ENCODE results near the gene DHRS1. TPM values are rescaled to one million over a fixed set of nuclear protein-coding genes. Genes with fewer than 3 reads are reported as not detected.

DHRS1 gene
- total and polyA plus RNA-seq, 9 of the 15 experiments (the other 6 are each of a cell fraction or from before 2014, with no cell fraction given): 7.3 to 33.6 (median 13.3) TPM

- TF ChIP-seq ZNF518B (CRISPR knock-in tag; IDR thresholded peaks at IDR 0.05) (no peak), U2AF1 (optimal IDR thresholded peaks at IDR 0.05; ENCODE audit: low read depth, low read length) (peak; percentile 91), SMARCA5 (IDR thresholded peaks at IDR 0.05) (no peak), CBX5 (IDR thresholded peaks at IDR 0.05; ENCODE audit: borderline replicate concordance, low read depth) (no peak), ZSCAN29 (IDR thresholded peaks at IDR 0.05) (no peak), ZNF263 (CRISPR knock-in tag; IDR thresholded peaks at IDR 0.05; ENCODE audit: borderline replicate concordance) (peak; percentile 18; the same call in 1 of the 2 replicates), RHOXF2B (CRISPR knock-in tag; conservative IDR thresholded peaks at IDR 0.05) (no peak), HOXB6 (CRISPR knock-in tag; IDR thresholded peaks at IDR 0.05; ENCODE audit: borderline replicate concordance) (no peak), MGA (IDR thresholded peaks at IDR 0.05) (peak; percentile 93), ZNF668 (CRISPR knock-in tag; IDR thresholded peaks at IDR 0.05) (no peak), ARID2 (IDR thresholded peaks at IDR 0.05) (no peak), TAF9B (IDR thresholded peaks at IDR 0.05; ENCODE audit: partially characterized antibody) (no peak), CBFB (CRISPR knock-in tag; IDR thresholded peaks at IDR 0.05) (no peak), MYBL2 (IDR thresholded peaks at IDR 0.05; ENCODE audit: low read depth) (no peak), MYBL2 (CRISPR knock-in tag; IDR thresholded peaks at IDR 0.05; ENCODE audit: borderline replicate concordance) (no peak)
Observed at GRCh38 chr14:24271134-24271833, 28.3 kb downstream of the DHRS1 start, which contains the start of gene RABGGTA (continued).

Measured in K562 (cell line).